B cell (primary cell): ENCODE results near the gene PPTC7. TPM values are rescaled to one million over a fixed set of nuclear protein-coding genes. Genes with fewer than 3 reads are reported as not detected.
A peak's percentile ranks its signal among the peaks of the same experiment; 100 is the strongest.
"Not testable (repeated sequence)": the region's sequence is repeated elsewhere in the genome, so short reads cannot be mapped to it uniquely, and the experiment has no call there.

Experiments
- ATAC-seq: fragments of 200-7000 bp; cut with Tn5 transposase; one replicate; pipeline ENCODE4 v1.10.0; 2021; ENCODE audit warnings: low read depth, mild to moderate bottlenecking, moderate number of reproducible peaks, moderate library complexity
- CTCF ChIA-PET: fragments of 350-600 bp; sonication (Branson Sonifier 250); formaldehyde crosslinking; loops from one replicate; lab custom pipeline; 2021; ENCODE audit warnings: antibody characterized with exemption, inconsistent platforms; lab: Charles Lee
- POLR2A ChIA-PET: fragments of 350-600 bp; sonication (Branson Sonifier 250); formaldehyde crosslinking; loops from one replicate; lab custom pipeline; 2021; ENCODE audit warnings: antibody characterized with exemption; lab: Charles Lee
- DNase-seq: peaks from one replicate; pipeline ENCODE4 v3.0.0; 2013
- H2AFZ ChIP-seq: 2 replicates; pipeline ENCODE4 v1.6.1; 2012; ENCODE audit warnings: mild to moderate bottlenecking, low read depth, low read length; ENCODE audit not compliant: insufficient read depth, poor library complexity, severe bottlenecking
- H3K27ac ChIP-seq, 2 donors: 1 replicate in 1 of 2; 2 replicates in 1 of 2; pipeline ENCODE4 v1.5.1; 2012 to 2013; ENCODE audit warnings: low read length in 2 of 2, mild to moderate bottlenecking in 2 of 2, moderate library complexity in 1 of 2
- H3K27me3 ChIP-seq, 4 experiments: fragments of 200-600 bp in 1 of 4; sonication (generic) in 1 of 4; replicated peaks in 1 of 4; 1 replicate in 2 of 4; 2 replicates in 2 of 4; pipeline versions ENCODE4 v1.6.1 to v1.7.0; 2013 to 2016; ENCODE audit warnings: low read length in 3 of 4, mild to moderate bottlenecking in 2 of 4, mixed read lengths in 1 of 4, moderate library complexity in 1 of 4; ENCODE audit not compliant: insufficient read depth in 4 of 4, control insufficient read depth in 3 of 4; ENCODE audit errors: control extremely low read depth in 1 of 4
- H3K36me3 ChIP-seq, 2 experiments: replicated peaks in 1 of 2; 1 replicate in 1 of 2; 2 replicates in 1 of 2; pipeline versions ENCODE4 v1.6.1 to v1.7.1; 2013; ENCODE audit warnings: low read length in 1 of 2; ENCODE audit not compliant: insufficient read depth in 2 of 2, control insufficient read depth in 1 of 2; ENCODE audit errors: control extremely low read depth in 1 of 2, extremely low read depth in 1 of 2
- H3K4me1 ChIP-seq, 2 donors: fragments of 200-600 bp in 1 of 2; sonication (generic) in 1 of 2; 1 replicate in 1 of 2; 2 replicates in 1 of 2; pipeline versions ENCODE4 v1.5.1 to v1.6.1; 2013 to 2017; ENCODE audit warnings: low read length in 2 of 2; ENCODE audit not compliant: control insufficient read depth in 2 of 2, insufficient read depth in 2 of 2
- H3K4me2 ChIP-seq: replicated peaks from 2 replicates; pipeline ENCODE3; 2012; ENCODE audit warnings: mild to moderate bottlenecking, low read depth, low read length; ENCODE audit not compliant: poor library complexity, severe bottlenecking
- H3K4me3 ChIP-seq, 5 experiments: fragments of 200-600 bp in 1 of 5; sonication (generic) in 1 of 5; 1 replicate in 3 of 5; 2 replicates in 2 of 5; pipeline versions ENCODE4 v1.5.1 to v1.7.0; 2011 to 2016; ENCODE audit warnings: low read length in 4 of 5, mild to moderate bottlenecking in 4 of 5, low read depth in 2 of 5, control low read depth in 1 of 5, moderate library complexity in 1 of 5; ENCODE audit not compliant: insufficient read depth in 1 of 5; ENCODE audit errors: control extremely low read depth in 1 of 5, extremely low read depth in 1 of 5
- H3K79me2 ChIP-seq: fragments of 200-600 bp; sonication (generic); one replicate; pipeline ENCODE4 v1.6.0; 2016; ENCODE audit warnings: low read length; ENCODE audit not compliant: control insufficient read depth, insufficient read depth
- H3K9ac ChIP-seq: fragments of 200-600 bp; sonication (generic); 2 replicates; pipeline ENCODE4 v1.6.1; 2017; ENCODE audit warnings: mild to moderate bottlenecking, low read length, moderate library complexity
- H3K9me3 ChIP-seq, 3 donors: one replicate each; pipeline versions ENCODE4 v1.6.1 to v1.7.1; 2013; ENCODE audit warnings: low read length in 2 of 3; ENCODE audit not compliant: control insufficient read depth in 2 of 3, insufficient read depth in 1 of 3; ENCODE audit errors: control extremely low read depth in 1 of 3
- H4K20me1 ChIP-seq: 2 replicates; pipeline ENCODE4 v1.6.0; 2012; ENCODE audit warnings: mild to moderate bottlenecking, low read length; ENCODE audit not compliant: insufficient read depth, control insufficient read depth, poor library complexity, severe bottlenecking
- H3K27ac Mint-ChIP-seq: one replicate; pipeline ENCODE4 v1.8.0; 2021; ENCODE audit warnings: mixed read lengths
- H3K27me3 Mint-ChIP-seq: one replicate; pipeline ENCODE4 v1.8.0; 2021; ENCODE audit warnings: mixed read lengths
- H3K4me1 Mint-ChIP-seq: one replicate; pipeline ENCODE4 v1.8.0; 2021; ENCODE audit warnings: mixed read lengths
- H3K4me3 Mint-ChIP-seq: one replicate; pipeline ENCODE4 v1.8.0; 2021; ENCODE audit warnings: mixed read lengths
- H3K9me3 Mint-ChIP-seq: one replicate; pipeline ENCODE4 v1.8.0; 2022; ENCODE audit warnings: mixed read lengths; ENCODE audit not compliant: insufficient read depth
- EZH2 ChIP-seq: IDR thresholded peaks from 2 replicates; pipeline ENCODE4 v1.6.1; 2012; ENCODE audit warnings: borderline replicate concordance, low read depth, mild to moderate bottlenecking, moderate library complexity, low read length; ENCODE audit not compliant: insufficient read depth, poor library complexity, severe bottlenecking
- WGBS: methylation state at CpG from one replicate; pipeline ENCODE4 v1.1.5; 2013; ENCODE audit warnings: missing lambda C conversion rate; ENCODE audit not compliant: insufficient coverage; 5-methylcytosine and 5-hydroxymethylcytosine counted together
- intact Hi-C: fragments of 100-400 bp; cut with micrococcal nuclease; formaldehyde crosslinking; loops from one replicate; pipeline ENCODE4 v1.10.0; 2022
- polyA plus RNA-seq: library from polyadenylated mRNA; depleted of rRNA; stranded (reverse); fragments of >200 nt; gene quantifications from 2 replicates; pipeline ENCODE4 v1.2.3, GENCODE V29; 2012
- total RNA-seq, 2 donors: library from RNA; stranded (reverse); fragments of 120-200 nt in 1 of 2; gene quantifications; 1 replicate in 1 of 2; 2 replicates in 1 of 2; pipeline versions ENCODE4 v1.2.3 to v1.2.4, GENCODE V29; 2013 to 2022
- TF ChIP-seq, protein P1 (sequence below): fragments of 200-600 bp; IDR thresholded peaks from one replicate; pipeline ENCODE4 v1.8.0; 2022; ENCODE audit warnings: antibody characterized with exemption, mild to moderate bottlenecking

The PPTC7 gene
- total and polyA plus RNA-seq, 2 donors (not counting 1 experiment from before 2014, with no cell fraction given) = 20.7 to 44.9 TPM

DNA sequence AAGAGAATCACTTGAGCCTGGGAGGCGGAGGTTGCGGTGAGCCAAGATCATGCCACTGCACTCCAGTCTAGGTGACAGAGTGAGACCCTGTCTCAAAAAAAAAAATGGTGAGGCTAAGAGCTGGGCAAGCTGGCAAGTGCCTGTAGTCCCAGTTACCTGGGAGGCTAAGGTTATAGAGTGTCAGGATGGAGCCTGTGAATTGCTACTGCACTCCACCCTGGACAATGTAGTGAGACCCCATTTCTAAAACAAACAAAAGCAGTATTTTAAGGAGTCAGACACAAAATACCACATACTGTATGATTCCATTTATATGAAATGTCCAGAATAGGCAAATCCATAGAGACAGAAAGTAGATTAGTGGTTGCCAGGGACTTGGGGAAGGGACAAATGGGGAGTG is 4.0 kb upstream of the PPTC7 start:
- H3K4me3 Mint-ChIP-seq, H3K36me3 ChIP-seq, H4K20me1 ChIP-seq, DNase-seq, ATAC-seq, H3K9me3 Mint-ChIP-seq, H3K27me3 Mint-ChIP-seq, intact Hi-C loops, H3K4me2 ChIP-seq, H2AFZ ChIP-seq, H3K9ac ChIP-seq, H3K27ac ChIP-seq, H3K27me3 ChIP-seq, H3K4me3 ChIP-seq, H3K9me3 ChIP-seq: not testable (repeated sequence)
- Mint-ChIP-seq H3K27ac (peak overlapping the region; percentile 26), H3K4me1 (peaks cover 69% of the 10 kb centered on the region)
- peaks cover 54% of the 10 kb centered on the region for H3K79me2 ChIP-seq
- CTCF ChIA-PET = interaction anchor here (1.1 to 8.1 kb wide), 3 partner anchors 14 to 137 kb away, joined by 3 to 81 read pairs (median 4); partner anchors contain the start of gene ARPC3
- WGBS = 95% methylated on average over 2 of the region's 2 CpGs
- peaks cover 60 to 67% of the 10 kb centered on the region in 2 donors for H3K4me1 ChIP-seq
- POLR2A ChIA-PET = interaction anchor here (0.6 kb wide), 1 partner anchor 431 kb away, joined by 3 read pairs; no protein-coding TSS in a partner anchor

DNA sequence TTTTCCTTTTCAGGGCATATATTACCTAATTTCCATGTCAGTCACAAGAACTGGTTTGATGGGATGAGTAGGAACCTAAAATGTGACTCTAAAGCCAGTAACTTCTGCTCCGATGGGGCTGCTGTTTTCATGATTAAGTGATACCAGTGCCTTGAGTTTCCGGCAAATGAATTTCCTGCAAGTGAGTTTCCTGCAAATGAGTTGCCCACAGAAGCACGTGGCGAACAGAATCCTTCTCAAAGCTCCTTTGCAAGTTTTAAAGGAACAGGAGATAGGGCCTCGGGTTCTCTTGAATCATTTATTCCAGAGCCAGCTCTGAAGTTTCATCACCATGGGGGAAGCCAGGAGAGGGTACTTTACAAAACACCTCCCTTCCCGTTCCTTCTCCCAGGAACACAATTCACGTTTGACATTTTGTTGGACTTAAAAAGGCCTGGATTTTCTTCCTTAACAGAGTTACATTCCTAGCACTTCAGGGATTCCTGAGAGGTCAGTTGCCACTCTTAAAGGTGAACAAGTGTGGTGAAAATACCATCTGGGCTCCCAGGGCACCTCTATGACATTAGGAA is 2.2 kb upstream of the PPTC7 start:
- ATAC-seq = no peak
- CTCF ChIA-PET = interaction anchor here (0.5 to 2.7 kb wide), 6 partner anchors 15 to 485 kb away, joined by 3 to 26 read pairs (median 4); partner anchors contain the start of gene ARPC3
- Histone ChIP-seq H3K4me2 (peak overlapping the region; percentile 46), H4K20me1 (peaks cover 15% of the 10 kb centered on the region), H3K27me3 (no peaks in the 10 kb centered on the region), H3K9ac (peak overlapping the region; percentile 12), H3K4me3 (peak overlapping the region in 4 of 5 experiments; percentile 6 to 25 (median 18)), H3K36me3 (no peaks in the 10 kb centered on the region), H3K4me1 (peaks cover 54 to 64% of the 10 kb centered on the region in 2 donors), H2AFZ (peak overlapping the region; percentile 55), H3K9me3 (no peaks in the 10 kb centered on the region), H3K27ac (no peak overlapping the region), H3K79me2 (peaks cover 69% of the 10 kb centered on the region)
- Mint-ChIP-seq H3K9me3 (no peaks in the 10 kb centered on the region), H3K27ac (peak overlapping the region; percentile 66), H3K4me1 (peaks cover 67% of the 10 kb centered on the region), H3K4me3 (peak overlapping the region; percentile 63), H3K27me3 (no peaks in the 10 kb centered on the region)
- POLR2A ChIA-PET = interaction anchor here (1.2 to 1.4 kb wide), 2 partner anchors 15 to 136 kb away, joined by 3 read pairs; no protein-coding TSS in a partner anchor
- 9% methylated on average over 4 of the region's 7 CpGs for WGBS
- DNase-seq = no peak
- intact Hi-C loops = no loop called here
- TF ChIP-seq, protein P1, sequence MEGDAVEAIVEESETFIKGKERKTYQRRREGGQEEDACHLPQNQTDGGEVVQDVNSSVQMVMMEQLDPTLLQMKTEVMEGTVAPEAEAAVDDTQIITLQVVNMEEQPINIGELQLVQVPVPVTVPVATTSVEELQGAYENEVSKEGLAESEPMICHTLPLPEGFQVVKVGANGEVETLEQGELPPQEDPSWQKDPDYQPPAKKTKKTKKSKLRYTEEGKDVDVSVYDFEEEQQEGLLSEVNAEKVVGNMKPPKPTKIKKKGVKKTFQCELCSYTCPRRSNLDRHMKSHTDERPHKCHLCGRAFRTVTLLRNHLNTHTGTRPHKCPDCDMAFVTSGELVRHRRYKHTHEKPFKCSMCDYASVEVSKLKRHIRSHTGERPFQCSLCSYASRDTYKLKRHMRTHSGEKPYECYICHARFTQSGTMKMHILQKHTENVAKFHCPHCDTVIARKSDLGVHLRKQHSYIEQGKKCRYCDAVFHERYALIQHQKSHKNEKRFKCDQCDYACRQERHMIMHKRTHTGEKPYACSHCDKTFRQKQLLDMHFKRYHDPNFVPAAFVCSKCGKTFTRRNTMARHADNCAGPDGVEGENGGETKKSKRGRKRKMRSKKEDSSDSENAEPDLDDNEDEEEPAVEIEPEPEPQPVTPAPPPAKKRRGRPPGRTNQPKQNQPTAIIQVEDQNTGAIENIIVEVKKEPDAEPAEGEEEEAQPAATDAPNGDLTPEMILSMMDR = no peak
- TF ChIP-seq EZH2 = no peak
